ENCODE data around the gene LGALS14.

The LGALS14 gene

DNA sequence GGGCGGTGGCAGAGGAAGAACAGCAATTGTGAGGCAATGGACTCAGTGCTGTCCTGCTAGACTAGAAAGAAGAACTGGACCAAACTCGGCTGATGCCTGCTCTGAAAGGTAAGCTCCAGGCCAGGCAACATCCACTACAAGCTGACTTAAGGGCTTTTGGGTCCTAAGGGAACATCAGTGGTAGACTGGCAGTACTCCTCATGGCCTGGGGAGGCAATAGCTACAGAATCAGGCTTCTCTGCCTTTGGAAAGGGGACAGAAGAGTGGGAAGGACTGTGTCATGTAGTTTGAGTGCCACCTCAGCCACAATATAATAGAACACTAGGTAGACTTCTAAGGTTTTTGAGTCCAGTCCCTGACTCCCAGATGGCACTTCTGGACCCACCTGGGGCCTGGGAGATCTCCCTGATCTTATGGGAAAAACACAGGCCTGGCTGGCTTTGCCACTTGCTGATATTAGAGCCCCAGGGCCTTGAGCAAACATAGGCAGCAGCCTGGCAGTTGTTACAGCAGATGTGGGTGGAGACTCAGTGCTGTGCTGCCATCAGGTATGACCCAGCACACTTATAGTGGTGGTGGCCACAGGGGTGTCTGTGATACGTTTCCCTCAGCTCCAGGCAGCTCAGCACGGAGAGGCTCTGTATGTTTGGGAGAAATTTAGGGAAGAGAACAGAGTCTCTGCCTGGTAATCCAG is 42.7 kb downstream of the LGALS14 start:
- no peak overlapping the region for H3K27ac ChIP-seq
- no peaks in the 10 kb centered on the region for H3K36me3 ChIP-seq (replicated peaks)
- in situ Hi-C loops (cut with HindIII; ENCODE audit: low pct_ligation_motif_present, low sequenced_read_pairs): no loop called here
- DNase-seq: no peak
- no peaks in the 10 kb centered on the region for H3K27me3 ChIP-seq (replicated peaks)
- no peak overlapping the region for H3K4me3 ChIP-seq (ENCODE audit: low read depth, low read length)
- TF ChIP-seq, protein P1, sequence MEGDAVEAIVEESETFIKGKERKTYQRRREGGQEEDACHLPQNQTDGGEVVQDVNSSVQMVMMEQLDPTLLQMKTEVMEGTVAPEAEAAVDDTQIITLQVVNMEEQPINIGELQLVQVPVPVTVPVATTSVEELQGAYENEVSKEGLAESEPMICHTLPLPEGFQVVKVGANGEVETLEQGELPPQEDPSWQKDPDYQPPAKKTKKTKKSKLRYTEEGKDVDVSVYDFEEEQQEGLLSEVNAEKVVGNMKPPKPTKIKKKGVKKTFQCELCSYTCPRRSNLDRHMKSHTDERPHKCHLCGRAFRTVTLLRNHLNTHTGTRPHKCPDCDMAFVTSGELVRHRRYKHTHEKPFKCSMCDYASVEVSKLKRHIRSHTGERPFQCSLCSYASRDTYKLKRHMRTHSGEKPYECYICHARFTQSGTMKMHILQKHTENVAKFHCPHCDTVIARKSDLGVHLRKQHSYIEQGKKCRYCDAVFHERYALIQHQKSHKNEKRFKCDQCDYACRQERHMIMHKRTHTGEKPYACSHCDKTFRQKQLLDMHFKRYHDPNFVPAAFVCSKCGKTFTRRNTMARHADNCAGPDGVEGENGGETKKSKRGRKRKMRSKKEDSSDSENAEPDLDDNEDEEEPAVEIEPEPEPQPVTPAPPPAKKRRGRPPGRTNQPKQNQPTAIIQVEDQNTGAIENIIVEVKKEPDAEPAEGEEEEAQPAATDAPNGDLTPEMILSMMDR (IDR thresholded peaks at IDR 0.05; ENCODE audit: low read depth, low read length, missing control alignments): no peak

GRCh38 chr19:39749981-39750380 is 45.7 kb downstream of the LGALS14 start:
- Histone ChIP-seq H3K27ac (no peak overlapping the region), H3K4me3 (ENCODE audit: low read depth, low read length) (no peak overlapping the region), H3K36me3 (replicated peaks) (no peaks in the 10 kb centered on the region), H3K27me3 (replicated peaks) (no peaks in the 10 kb centered on the region)
- in situ Hi-C loops (cut with HindIII; ENCODE audit: low pct_ligation_motif_present, low sequenced_read_pairs): no loop called here
- TF ChIP-seq, protein P1 (IDR thresholded peaks at IDR 0.05; ENCODE audit: low read depth, low read length, missing control alignments): no peak
- no peak for DNase-seq

DNA sequence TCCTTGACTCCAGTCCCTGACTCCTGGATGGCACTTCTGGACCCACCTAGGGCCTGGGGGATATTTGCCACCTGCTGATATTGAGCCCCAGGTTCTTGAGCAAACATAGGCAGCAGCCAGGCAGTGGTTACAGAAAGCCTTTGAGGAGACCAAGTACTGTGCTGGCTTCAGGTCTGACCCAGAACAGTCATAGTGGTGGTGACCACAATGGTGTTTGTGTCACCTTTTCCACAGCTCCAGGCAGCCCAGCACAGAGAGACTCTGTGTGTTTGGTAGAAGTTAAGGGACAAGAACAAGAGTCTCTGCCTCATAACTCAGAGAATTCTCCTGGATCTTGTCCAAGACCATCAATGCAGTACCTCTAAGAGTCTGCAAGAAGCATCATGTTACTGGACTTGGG is 48.1 kb downstream of the LGALS14 start:
- DNase-seq: no peak
- TF ChIP-seq, protein P1 (IDR thresholded peaks at IDR 0.05; ENCODE audit: low read depth, low read length, missing control alignments): no peak

GRCh38 chr19:39752795-39753194 is 48.5 kb downstream of the LGALS14 start:
- H3K27me3 ChIP-seq (replicated peaks): no peaks in the 10 kb centered on the region
- DNase-seq: no peak
- no peaks in the 10 kb centered on the region for H3K36me3 ChIP-seq (replicated peaks)
- TF ChIP-seq, protein P1 (IDR thresholded peaks at IDR 0.05; ENCODE audit: low read depth, low read length, missing control alignments): no peak
- in situ Hi-C loops (cut with HindIII; ENCODE audit: low pct_ligation_motif_present, low sequenced_read_pairs): no loop called here
- H3K4me3 ChIP-seq (ENCODE audit: low read depth, low read length): no peak overlapping the region
- no peak overlapping the region for H3K27ac ChIP-seq

More for the DNA sequence above, 48.1 kb downstream of the LGALS14 start:
- H3K4me3 ChIP-seq (ENCODE audit: low read depth, low read length): no peak overlapping the region
- no peaks in the 10 kb centered on the region for H3K36me3 ChIP-seq (replicated peaks)
- H3K27me3 ChIP-seq (replicated peaks): no peaks in the 10 kb centered on the region
- in situ Hi-C loops (cut with HindIII; ENCODE audit: low pct_ligation_motif_present, low sequenced_read_pairs): no loop called here
- no peak overlapping the region for H3K27ac ChIP-seq

- Histone ChIP-seq H3K27ac (no peak overlapping the region), H3K27me3 (replicated peaks) (no peaks in the 10 kb centered on the region), H3K36me3 (replicated peaks) (no peaks in the 10 kb centered on the region), H3K4me3 (ENCODE audit: low read depth, low read length) (no peak overlapping the region)
- TF ChIP-seq, protein P1 (IDR thresholded peaks at IDR 0.05; ENCODE audit: low read depth, low read length, missing control alignments): no peak
- DNase-seq: no peak
- in situ Hi-C loops (cut with HindIII; ENCODE audit: low pct_ligation_motif_present, low sequenced_read_pairs): no loop called here
These were observed 50.3 kb downstream of the LGALS14 start for GRCh38 chr19:39754544-39754943.

DNA sequence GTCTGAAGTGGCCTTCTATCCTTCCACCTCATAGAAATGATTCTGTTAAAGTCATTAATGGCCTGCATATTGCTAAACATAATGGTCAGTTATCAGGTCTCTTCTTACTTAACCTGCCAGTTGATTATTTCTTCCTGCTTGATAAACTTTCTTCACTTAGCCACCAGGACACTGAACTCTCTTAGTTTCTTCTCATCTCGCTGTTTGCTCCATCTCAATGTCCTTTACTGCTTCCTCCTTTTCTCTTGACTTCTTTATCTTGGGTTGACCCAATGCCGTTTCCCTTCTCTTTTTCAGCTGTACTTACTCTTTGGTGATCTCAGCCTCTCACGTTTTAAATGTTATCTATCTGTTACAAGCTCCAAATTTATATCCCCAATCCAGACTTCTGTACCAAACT is 50.7 kb downstream of the LGALS14 start:
- Histone ChIP-seq H3K27me3 (replicated peaks) (no peaks in the 10 kb centered on the region), H3K27ac (no peak overlapping the region), H3K4me3 (ENCODE audit: low read depth, low read length) (no peak overlapping the region), H3K36me3 (replicated peaks) (no peaks in the 10 kb centered on the region)
- no peak for DNase-seq
- in situ Hi-C loops (cut with HindIII; ENCODE audit: low pct_ligation_motif_present, low sequenced_read_pairs): no loop called here
- TF ChIP-seq, protein P1 (IDR thresholded peaks at IDR 0.05; ENCODE audit: low read depth, low read length, missing control alignments): no peak

All from brain microvascular endothelial cell (primary cell).